ENCODE measurements around the gene GNAI2.

- TF ChIP-seq TCF7 (CRISPR knock-in tag; IDR thresholded peaks at IDR 0.05; ENCODE audit: low read depth) (no peak), GRHL2 (CRISPR knock-in tag; IDR thresholded peaks at IDR 0.05; ENCODE audit: insufficient replicate concordance, severe bottlenecking) (no peak), FOXJ3 (CRISPR knock-in tag; IDR thresholded peaks at IDR 0.05; ENCODE audit: borderline replicate concordance) (no peak), IRF2 (CRISPR knock-in tag; IDR thresholded peaks at IDR 0.05; ENCODE audit: borderline replicate concordance, low read depth) (no peak), ZNF121 (CRISPR knock-in tag; IDR thresholded peaks at IDR 0.05) (no peak), CTCF (IDR thresholded peaks at IDR 0.05) (no peak), OVOL2 (CRISPR knock-in tag; IDR thresholded peaks at IDR 0.05; ENCODE audit: borderline replicate concordance) (no peak)
- TF ChIP-seq, protein P1, sequence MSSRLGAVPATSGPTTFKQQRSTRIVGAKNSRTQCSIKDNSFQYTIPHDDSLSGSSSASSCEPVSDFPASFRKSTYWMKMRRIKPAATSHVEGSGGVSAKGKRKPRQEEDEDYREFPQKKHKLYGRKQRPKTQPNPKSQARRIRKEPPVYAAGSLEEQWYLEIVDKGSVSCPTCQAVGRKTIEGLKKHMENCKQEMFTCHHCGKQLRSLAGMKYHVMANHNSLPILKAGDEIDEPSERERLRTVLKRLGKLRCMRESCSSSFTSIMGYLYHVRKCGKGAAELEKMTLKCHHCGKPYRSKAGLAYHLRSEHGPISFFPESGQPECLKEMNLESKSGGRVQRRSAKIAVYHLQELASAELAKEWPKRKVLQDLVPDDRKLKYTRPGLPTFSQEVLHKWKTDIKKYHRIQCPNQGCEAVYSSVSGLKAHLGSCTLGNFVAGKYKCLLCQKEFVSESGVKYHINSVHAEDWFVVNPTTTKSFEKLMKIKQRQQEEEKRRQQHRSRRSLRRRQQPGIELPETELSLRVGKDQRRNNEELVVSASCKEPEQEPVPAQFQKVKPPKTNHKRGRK (CRISPR knock-in tag; IDR thresholded peaks at IDR 0.05; ENCODE audit: borderline replicate concordance), result no peak
- TF ChIP-seq, protein P2, sequence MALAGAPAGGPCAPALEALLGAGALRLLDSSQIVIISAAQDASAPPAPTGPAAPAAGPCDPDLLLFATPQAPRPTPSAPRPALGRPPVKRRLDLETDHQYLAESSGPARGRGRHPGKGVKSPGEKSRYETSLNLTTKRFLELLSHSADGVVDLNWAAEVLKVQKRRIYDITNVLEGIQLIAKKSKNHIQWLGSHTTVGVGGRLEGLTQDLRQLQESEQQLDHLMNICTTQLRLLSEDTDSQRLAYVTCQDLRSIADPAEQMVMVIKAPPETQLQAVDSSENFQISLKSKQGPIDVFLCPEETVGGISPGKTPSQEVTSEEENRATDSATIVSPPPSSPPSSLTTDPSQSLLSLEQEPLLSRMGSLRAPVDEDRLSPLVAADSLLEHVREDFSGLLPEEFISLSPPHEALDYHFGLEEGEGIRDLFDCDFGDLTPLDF (CRISPR knock-in tag; IDR thresholded peaks at IDR 0.05), result no peak
- TF ChIP-seq, protein P3, sequence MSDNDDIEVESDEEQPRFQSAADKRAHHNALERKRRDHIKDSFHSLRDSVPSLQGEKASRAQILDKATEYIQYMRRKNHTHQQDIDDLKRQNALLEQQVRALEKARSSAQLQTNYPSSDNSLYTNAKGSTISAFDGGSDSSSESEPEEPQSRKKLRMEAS (CRISPR knock-in tag; IDR thresholded peaks at IDR 0.05), result no peak
- TF ChIP-seq, protein P4, sequence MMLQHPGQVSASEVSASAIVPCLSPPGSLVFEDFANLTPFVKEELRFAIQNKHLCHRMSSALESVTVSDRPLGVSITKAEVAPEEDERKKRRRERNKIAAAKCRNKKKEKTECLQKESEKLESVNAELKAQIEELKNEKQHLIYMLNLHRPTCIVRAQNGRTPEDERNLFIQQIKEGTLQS (CRISPR knock-in tag; conservative IDR thresholded peaks at IDR 0.05), result no peak
These were observed 64.1 kb downstream of the GNAI2 start for GRCh38 chr3:50299929-50300680.

All from WTC11 (cell line).